NCI-H345 treated with DMSO at 0.1 percent for 48 hours (cell line): ENCODE data around the gene SNU13.
"Not testable (repeated sequence)": the region's sequence is repeated elsewhere in the genome, so short reads cannot be mapped to it uniquely, and the experiment has no call there.

ENCODE experiments used
- DNase-seq: peaks from one replicate; lab custom pipeline; 2025; ENCODE audit not compliant: unreplicated experiment; lab: John Stamatoyannopoulos, UW

SNU13 gene

GRCh38 chr22:41642331-41643110 lies 46.1 kb downstream of the SNU13 start:
- DNase-seq = no peak

GRCh38 chr22:41641854-41642253 lies 46.8 kb downstream of the SNU13 start:
- DNase-seq = no peak

- no peak for DNase-seq
These were observed 49.9 kb downstream of the SNU13 start for GRCh38 chr22:41638748-41639147.

- no peak for DNase-seq
These were observed 50.5 kb downstream of the SNU13 start for GRCh38 chr22:41638124-41638523.

- not testable (repeated sequence) for DNase-seq
These were observed 51.0 kb downstream of the SNU13 start for GRCh38 chr22:41637623-41638022.

- DNase-seq = no peak
These were observed 52.2 kb downstream of the SNU13 start for GRCh38 chr22:41636467-41636866.

GRCh38 chr22:41634610-41635009 lies 54.1 kb downstream of the SNU13 start:
- DNase-seq = not testable (repeated sequence)

GRCh38 chr22:41631615-41632014 lies 57.1 kb downstream of the SNU13 start:
- DNase-seq = not testable (repeated sequence)

GRCh38 chr22:41631115-41631514 lies 57.6 kb downstream of the SNU13 start:
- not testable (repeated sequence) for DNase-seq

GRCh38 chr22:41625577-41625976 lies 63.1 kb downstream of the SNU13 start:
- DNase-seq = no peak
